Naive thymus-derived CD4-positive, alpha-beta T cell (primary cell): ENCODE results near the gene BGN. TPM values are rescaled to one million over a fixed set of nuclear protein-coding genes. Genes with fewer than 3 reads are reported as not detected.

Experiments used
- ATAC-seq: fragments of 150-1000 bp; cut with Tn5 transposase; 2 replicates; pipeline ENCODE4 v1.10.0; 2021; ENCODE audit warnings: mild to moderate bottlenecking, moderate library complexity
- CTCF ChIA-PET: fragments of 350-600 bp; sonication (Branson Sonifier 250); formaldehyde crosslinking; loops from one replicate; lab custom pipeline; 2021; ENCODE audit warnings: antibody characterized with exemption; lab: Charles Lee
- POLR2A ChIA-PET: fragments of 350-600 bp; sonication (Branson Sonifier 250); formaldehyde crosslinking; loops from one replicate; lab custom pipeline; 2021; ENCODE audit warnings: antibody characterized with exemption, inconsistent platforms; lab: Charles Lee
- DNase-seq, 9 donors: peaks; one replicate each; pipeline versions ENCODE4 v3.0.0 to v3.0.0-alpha.2; 2020 to 2022; ENCODE audit warnings: mixed read lengths in 1 of 9
- H3K27ac ChIP-seq: one replicate; pipeline ENCODE4 v1.7.0; 2013; ENCODE audit warnings: mild to moderate bottlenecking, low read depth, low read length, moderate library complexity
- H3K27me3 ChIP-seq, 2 donors: one replicate each; pipeline ENCODE4 v1.7.0; 2013; ENCODE audit warnings: low read length in 2 of 2, mild to moderate bottlenecking in 2 of 2, moderate library complexity in 2 of 2; ENCODE audit not compliant: control insufficient read depth in 2 of 2, insufficient read depth in 2 of 2
- H3K36me3 ChIP-seq, 3 experiments: 1 replicate in 2 of 3; 2 replicates in 1 of 3; pipeline ENCODE4 v1.7.0; 2013; ENCODE audit warnings: low read length in 3 of 3, mild to moderate bottlenecking in 3 of 3, moderate library complexity in 1 of 3; ENCODE audit not compliant: insufficient read depth in 3 of 3, control insufficient read depth in 2 of 3
- H3K4me1 ChIP-seq, 2 donors: one replicate each; pipeline ENCODE4 v1.7.0; 2013; ENCODE audit warnings: low read length in 2 of 2, mild to moderate bottlenecking in 2 of 2, moderate library complexity in 1 of 2; ENCODE audit not compliant: control insufficient read depth in 2 of 2, insufficient read depth in 2 of 2
- H3K4me3 ChIP-seq: 2 replicates; pipeline ENCODE4 v1.7.0; 2013; ENCODE audit warnings: mild to moderate bottlenecking, low read length
- H3K9me3 ChIP-seq, 3 experiments: 1 replicate in 2 of 3; 2 replicates in 1 of 3; pipeline ENCODE4 v1.7.0; 2013; ENCODE audit warnings: low read length in 3 of 3; ENCODE audit not compliant: control insufficient read depth in 2 of 3
- H3K27ac Mint-ChIP-seq, 9 donors: one replicate each; pipeline ENCODE4 v1.8.0; 2020 to 2022; ENCODE audit warnings: mixed read lengths in 9 of 9, mild to moderate bottlenecking in 8 of 9, moderate library complexity in 5 of 9, inconsistent platforms in 2 of 9
- H3K27me3 Mint-ChIP-seq, 5 donors: one replicate each; pipeline ENCODE4 v1.8.0; 2021 to 2022; ENCODE audit warnings: mixed read lengths in 5 of 5, mild to moderate bottlenecking in 1 of 5
- H3K36me3 Mint-ChIP-seq, 5 donors: one replicate each; pipeline ENCODE4 v1.8.0; 2020 to 2022; ENCODE audit warnings: mixed read lengths in 5 of 5, mild to moderate bottlenecking in 3 of 5, inconsistent platforms in 1 of 5
- H3K4me1 Mint-ChIP-seq, 7 donors: one replicate each; pipeline ENCODE4 v1.8.0; 2020 to 2022; ENCODE audit warnings: mixed read lengths in 7 of 7, mild to moderate bottlenecking in 3 of 7, inconsistent platforms in 1 of 7
- H3K4me3 Mint-ChIP-seq, 10 donors: one replicate each; pipeline ENCODE4 v1.8.0; 2020 to 2022; ENCODE audit warnings: mild to moderate bottlenecking in 10 of 10, mixed read lengths in 10 of 10, moderate library complexity in 6 of 10, inconsistent platforms in 2 of 10
- H3K9me3 Mint-ChIP-seq, 11 donors: one replicate each; pipeline ENCODE4 v1.8.0; 2020 to 2022; ENCODE audit warnings: mixed read lengths in 11 of 11, mild to moderate bottlenecking in 4 of 11, inconsistent platforms in 1 of 11, moderate library complexity in 1 of 11
- intact Hi-C, 2 donors: fragments of 100-400 bp; cut with micrococcal nuclease; formaldehyde crosslinking; loops; one replicate each; pipeline ENCODE4 v1.15.1; 2023
- polyA plus RNA-seq, 2 donors: library from polyadenylated mRNA; unstranded; fragments of 300-500 nt; fragmentation: Illumina TruSeq; gene quantifications; one replicate each; pipeline ENCODE4 v1.2.3, GENCODE V29; 2021
- total RNA-seq, 6 experiments: library from RNA in 5 of 6; stranded (reverse) in 5 of 6; gene quantifications; 1 replicate in 5 of 6; 2 replicates in 1 of 6; pipeline ENCODE4 v1.2.3 and lab custom pipeline; 2021 to 2026

The BGN gene
- total and polyA plus RNA-seq, 7 experiments from 2014 or later: not detected

DNA sequence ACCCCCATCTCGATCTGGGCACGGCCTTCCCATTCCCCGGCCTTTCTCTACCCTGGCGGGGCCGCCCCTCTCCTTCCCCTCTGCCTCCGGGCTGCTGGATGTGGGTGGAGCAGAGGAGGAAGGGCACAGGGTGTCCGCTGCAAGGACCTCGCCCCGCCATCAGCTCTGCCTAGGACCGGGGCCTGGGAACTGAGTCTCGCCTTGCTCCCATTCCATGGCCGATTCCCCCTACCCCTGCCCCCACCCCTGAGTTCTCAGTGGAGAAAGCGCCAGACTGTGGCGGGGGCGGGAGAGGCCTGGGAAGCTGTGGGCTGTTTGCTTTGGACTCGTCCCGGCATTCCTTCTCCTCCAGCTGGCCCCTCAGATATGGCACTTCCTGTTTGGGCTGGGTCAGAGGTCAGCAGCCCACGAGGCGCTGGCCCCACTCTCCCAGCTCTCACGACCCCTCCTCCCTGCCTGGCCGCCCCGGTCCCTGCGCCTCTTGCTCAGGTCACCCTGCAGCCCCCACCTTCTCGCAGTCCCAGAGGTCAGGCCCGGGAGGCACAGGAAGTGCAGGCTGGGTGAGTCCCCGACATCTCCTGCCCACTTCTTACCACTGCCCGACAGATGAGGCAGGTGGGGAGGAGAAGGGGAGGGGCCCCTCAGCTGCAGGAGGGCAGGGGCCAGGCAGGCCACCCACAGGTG is 6.4 kb upstream of the BGN start:
- Histone ChIP-seq H3K4me1 (no peaks in the 10 kb centered on the region), H3K9me3 (no peaks in the 10 kb centered on the region), H3K36me3 (no peaks in the 10 kb centered on the region), H3K27ac (no peak overlapping the region), H3K27me3 (no peaks in the 10 kb centered on the region), H3K4me3 (no peak overlapping the region)
- Mint-ChIP-seq H3K4me3 (no peak overlapping the region), H3K36me3 (no peaks in the 10 kb centered on the region), H3K9me3 (no peaks in the 10 kb centered on the region), H3K27ac (no peak overlapping the region), H3K27me3 (no peaks in the 10 kb centered on the region), H3K4me1 (peaks cover 0 to 2% (median 0%) of the 10 kb centered on the region in 7 donors)
- ATAC-seq: no peak
- ChIA-PET CTCF (interaction anchor here (0.6 kb wide), 1 partner anchor 128 kb away, joined by 3 read pairs; no protein-coding TSS in a partner anchor), POLR2A (no interaction called here)
- DNase-seq: no peak
- intact Hi-C loops: no loop called here

DNA sequence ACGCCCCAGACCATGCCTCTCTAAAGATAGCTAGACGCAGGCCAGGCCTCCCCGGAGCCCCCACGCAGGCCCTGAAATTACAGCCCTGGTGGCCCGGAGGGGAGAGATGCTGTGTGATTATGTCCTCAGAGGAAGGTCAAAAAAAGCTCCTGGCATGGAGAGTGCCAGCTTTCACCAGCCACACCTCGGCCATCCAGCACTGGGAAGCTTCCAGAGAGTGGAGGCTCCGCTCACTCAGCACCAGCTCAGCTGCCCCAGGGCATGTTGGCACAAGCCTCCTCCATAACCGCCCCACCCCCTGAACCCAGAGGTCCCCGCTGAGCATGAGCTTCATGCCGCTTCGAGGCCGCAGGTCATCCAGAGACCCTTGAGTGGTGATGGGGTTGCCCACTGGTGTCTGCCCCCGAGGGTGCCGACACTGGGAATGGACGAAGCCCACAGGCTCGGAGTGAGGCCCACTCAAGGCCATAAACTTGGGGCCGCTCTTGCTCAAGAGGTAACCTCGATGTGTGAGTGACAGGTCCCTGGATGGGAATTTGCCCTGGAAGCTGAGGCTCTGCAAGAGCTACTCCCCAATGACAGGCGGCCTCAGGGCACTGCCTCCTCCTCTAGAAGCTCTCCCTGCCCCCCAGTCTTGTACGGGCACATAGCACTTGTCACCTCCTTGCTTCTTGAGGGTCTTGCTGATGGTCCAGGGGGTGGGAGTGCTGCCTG is 4.4 kb upstream of the BGN start:
- POLR2A ChIA-PET: interaction anchor here (0.5 kb wide), 1 partner anchor 53 kb away, joined by 3 read pairs; no protein-coding TSS in a partner anchor
- no peak for ATAC-seq
- no peak overlapping the region for H3K27ac Mint-ChIP-seq

DNA sequence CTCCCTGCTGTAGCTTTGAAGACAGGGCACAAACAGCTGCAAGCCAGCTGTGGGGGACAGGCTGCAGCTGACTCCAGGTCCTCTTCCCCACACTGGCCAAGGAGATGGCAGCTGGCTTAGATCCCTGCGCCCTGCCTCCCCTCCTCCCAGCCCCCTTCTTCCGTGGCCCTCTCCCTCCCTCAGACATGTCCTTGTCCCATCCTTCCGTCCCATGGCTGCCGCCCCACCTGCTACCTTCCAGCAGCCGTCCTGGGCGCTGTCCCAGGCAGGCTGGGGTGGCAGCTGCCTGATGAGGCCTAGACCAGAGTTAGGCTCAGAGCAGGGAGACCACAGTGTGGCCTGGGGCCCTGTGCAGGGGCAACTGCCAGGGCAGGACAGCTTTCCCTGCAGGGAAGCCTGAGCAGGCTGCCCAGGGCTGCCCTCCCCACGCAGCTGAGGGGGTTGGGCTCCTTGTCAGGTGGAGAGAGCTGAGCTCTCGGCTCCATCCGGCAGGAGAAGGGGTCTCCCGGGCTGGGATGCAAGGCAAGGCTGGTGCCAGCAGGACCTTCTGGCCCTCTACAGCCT is 3.3 kb upstream of the BGN start:
- ChIA-PET CTCF (interaction anchor here (1.1 kb wide), 1 partner anchor 16 kb away, joined by 3 read pairs; no protein-coding TSS in a partner anchor), POLR2A (no interaction called here)
- H3K36me3 ChIP-seq: no peaks in the 10 kb centered on the region
- DNase-seq (no peak), ATAC-seq (no peak)
- H3K4me3 ChIP-seq: no peak overlapping the region
- H3K9me3 Mint-ChIP-seq: no peaks in the 10 kb centered on the region
- intact Hi-C loops: no loop called here
- peaks cover 0 to 5% (median 0%) of the 10 kb centered on the region in 5 donors for H3K27me3 Mint-ChIP-seq
- H3K4me1 ChIP-seq: no peaks in the 10 kb centered on the region
- H3K27ac Mint-ChIP-seq: no peak overlapping the region
- peaks cover 0 to 3% (median 0%) of the 10 kb centered on the region in 7 donors for H3K4me1 Mint-ChIP-seq
- no peaks in the 10 kb centered on the region for H3K9me3 ChIP-seq
- no peaks in the 10 kb centered on the region for H3K27me3 ChIP-seq
- H3K27ac ChIP-seq: no peak overlapping the region
- H3K36me3 Mint-ChIP-seq: no peaks in the 10 kb centered on the region
- H3K4me3 Mint-ChIP-seq: no peak overlapping the region

More for the DNA sequence above, 4.4 kb upstream of the BGN start:
- intact Hi-C loops: no loop called here
- Histone ChIP-seq H3K4me1 (no peaks in the 10 kb centered on the region), H3K27ac (no peak overlapping the region), H3K36me3 (no peaks in the 10 kb centered on the region), H3K9me3 (no peaks in the 10 kb centered on the region), H3K27me3 (no peaks in the 10 kb centered on the region), H3K4me3 (no peak overlapping the region)
- no peak for DNase-seq
- peaks cover 0 to 3% (median 0%) of the 10 kb centered on the region in 7 donors for H3K4me1 Mint-ChIP-seq
- H3K4me3 Mint-ChIP-seq: no peak overlapping the region
- H3K9me3 Mint-ChIP-seq: no peaks in the 10 kb centered on the region
- CTCF ChIA-PET: no interaction called here
- H3K36me3 Mint-ChIP-seq: no peaks in the 10 kb centered on the region
- H3K27me3 Mint-ChIP-seq: peaks cover 0 to 5% (median 0%) of the 10 kb centered on the region in 5 donors

DNA sequence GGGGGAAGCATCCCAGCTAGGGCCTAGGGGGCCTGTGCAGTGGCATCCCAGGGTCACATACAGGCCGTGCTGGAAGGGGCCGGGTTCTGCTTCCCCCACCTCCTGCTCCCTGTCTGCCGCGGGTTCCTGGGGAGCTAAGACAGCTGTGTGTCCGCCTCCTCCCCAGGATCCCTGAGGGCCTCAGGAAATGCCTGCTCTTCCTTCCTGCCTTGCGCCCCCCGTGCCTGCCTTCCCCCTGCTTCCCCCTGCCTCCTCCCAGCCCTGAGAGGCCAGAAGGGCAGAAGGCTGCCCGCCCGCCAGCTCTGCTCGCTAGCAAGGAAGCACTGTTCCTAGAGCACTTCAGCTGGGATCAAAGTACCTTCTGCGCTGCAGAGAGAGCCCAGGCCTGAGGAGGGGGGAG is 2.9 kb upstream of the BGN start:
- peaks cover 0 to 5% (median 0%) of the 10 kb centered on the region in 5 donors for H3K27me3 Mint-ChIP-seq
- Histone ChIP-seq H3K4me3 (no peak overlapping the region), H3K36me3 (no peaks in the 10 kb centered on the region), H3K27me3 (no peaks in the 10 kb centered on the region), H3K9me3 (no peaks in the 10 kb centered on the region), H3K4me1 (no peaks in the 10 kb centered on the region), H3K27ac (no peak overlapping the region)
- H3K4me3 Mint-ChIP-seq: no peak overlapping the region
- no peak for ATAC-seq
- intact Hi-C loops: no loop called here
- no peaks in the 10 kb centered on the region for H3K36me3 Mint-ChIP-seq
- peaks cover 0 to 3% (median 0%) of the 10 kb centered on the region in 7 donors for H3K4me1 Mint-ChIP-seq
- CTCF ChIA-PET: interaction anchor here (1.1 kb wide), 1 partner anchor 16 kb away, joined by 3 read pairs; no protein-coding TSS in a partner anchor
- no peak for DNase-seq
- H3K27ac Mint-ChIP-seq: no peak overlapping the region
- no peaks in the 10 kb centered on the region for H3K9me3 Mint-ChIP-seq
- POLR2A ChIA-PET: no interaction called here

DNA sequence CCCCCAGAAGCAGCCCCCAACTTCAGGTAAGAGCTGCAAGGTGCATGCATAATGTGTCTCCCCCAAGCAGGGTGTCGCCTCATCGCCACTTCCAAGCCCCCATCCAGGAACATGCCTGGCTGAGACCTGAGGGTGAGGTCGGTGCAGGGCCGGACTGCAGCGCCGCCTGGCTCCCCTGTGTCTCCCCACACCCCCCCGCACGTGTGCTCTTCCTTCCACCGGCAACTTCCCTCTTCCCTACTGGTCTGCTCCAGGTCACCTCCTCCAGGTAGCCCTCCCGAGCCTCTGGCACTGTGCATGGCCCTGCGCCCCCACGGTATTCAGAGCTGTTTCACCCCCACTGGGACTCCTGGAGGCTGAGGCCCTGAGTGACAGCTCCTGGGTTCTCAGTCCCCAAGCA is 2.2 kb upstream of the BGN start:
- CTCF ChIA-PET: no interaction called here
- no peak overlapping the region for H3K27ac Mint-ChIP-seq

DNA sequence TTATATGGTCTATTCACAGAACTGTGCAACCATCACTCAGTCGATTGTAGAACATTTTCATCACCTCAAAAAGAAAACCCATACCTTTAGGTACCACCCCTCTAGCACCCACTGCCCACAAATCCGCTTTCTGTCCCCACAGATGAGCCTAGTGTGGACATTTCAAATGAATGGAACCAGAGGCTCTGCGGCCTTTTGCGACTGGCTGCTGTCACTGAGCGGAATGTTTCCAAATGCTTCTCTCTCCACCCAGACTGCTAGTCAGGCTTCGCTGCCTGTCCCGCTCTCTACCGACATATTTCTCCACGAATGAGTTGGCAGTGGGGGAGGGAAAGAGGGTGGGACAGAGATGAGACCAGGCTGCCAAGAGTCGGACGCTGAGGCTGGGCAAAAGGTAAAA is 1.7 kb upstream of the BGN start:
- H3K9me3 Mint-ChIP-seq: no peaks in the 10 kb centered on the region
- no peaks in the 10 kb centered on the region for H3K27me3 ChIP-seq
- H3K36me3 Mint-ChIP-seq: no peaks in the 10 kb centered on the region
- POLR2A ChIA-PET: no interaction called here
- ATAC-seq: no peak
- no peak overlapping the region for H3K4me3 ChIP-seq
- no peak for DNase-seq
- H3K4me3 Mint-ChIP-seq: no peak overlapping the region
- intact Hi-C loops: no loop called here
- H3K4me1 Mint-ChIP-seq: peaks cover 0 to 3% (median 0%) of the 10 kb centered on the region in 7 donors
- no peak overlapping the region for H3K27ac ChIP-seq
- H3K27me3 Mint-ChIP-seq: peaks cover 0 to 5% (median 0%) of the 10 kb centered on the region in 5 donors
- no peaks in the 10 kb centered on the region for H3K36me3 ChIP-seq
- CTCF ChIA-PET: interaction anchor here (1.5 kb wide), 1 partner anchor 14 kb away, joined by 3 read pairs; no protein-coding TSS in a partner anchor
- H3K27ac Mint-ChIP-seq: no peak overlapping the region
- H3K4me1 ChIP-seq: no peaks in the 10 kb centered on the region
- no peaks in the 10 kb centered on the region for H3K9me3 ChIP-seq

More for the DNA sequence above, 2.2 kb upstream of the BGN start:
- Histone ChIP-seq H3K27ac (no peak overlapping the region), H3K27me3 (no peaks in the 10 kb centered on the region), H3K4me1 (no peaks in the 10 kb centered on the region), H3K9me3 (no peaks in the 10 kb centered on the region), H3K4me3 (no peak overlapping the region), H3K36me3 (no peaks in the 10 kb centered on the region)
- DNase-seq (no peak), ATAC-seq (no peak)
- POLR2A ChIA-PET: no interaction called here
- H3K4me1 Mint-ChIP-seq: peaks cover 0 to 3% (median 0%) of the 10 kb centered on the region in 7 donors
- H3K27me3 Mint-ChIP-seq: peaks cover 0 to 5% (median 0%) of the 10 kb centered on the region in 5 donors
- no peak overlapping the region for H3K4me3 Mint-ChIP-seq
- no peaks in the 10 kb centered on the region for H3K9me3 Mint-ChIP-seq
- H3K36me3 Mint-ChIP-seq: no peaks in the 10 kb centered on the region
- intact Hi-C loops: no loop called here
